GM12878 (cell line): ENCODE measurements around the gene TSPAN11.

ENCODE experiments used
- EZH2 ChIP-seq: IDR thresholded peaks from 2 replicates; pipeline ENCODE4 v1.6.1; 2012; ENCODE audit warnings: low read depth, mild to moderate bottlenecking, control low read depth, inconsistent platforms, low read length, borderline replicate concordance; ENCODE audit not compliant: control insufficient read depth
- MXI1 ChIP-seq: fragments of 150-350 bp; IDR thresholded peaks from 2 replicates; pipeline ENCODE4 v1.6.1; 2011; ENCODE audit warnings: low read depth, mild to moderate bottlenecking, inconsistent platforms, low read length, improper control_type of control experiment
- NFIC ChIP-seq: IDR thresholded peaks from 2 replicates; pipeline ENCODE4 v1.6.1; 2012; ENCODE audit warnings: low read depth, mild to moderate bottlenecking, inconsistent platforms, low read length, moderate library complexity
- NFYB ChIP-seq: IDR thresholded peaks from 2 replicates; pipeline ENCODE4 v1.6.1; 2011; ENCODE audit warnings: low read depth, mild to moderate bottlenecking, low read length, improper control_type of control experiment, moderate library complexity; ENCODE audit not compliant: insufficient read depth
- POLR2A ChIP-seq: IDR thresholded peaks from 2 replicates; pipeline ENCODE4 v1.6.1; 2011; ENCODE audit warnings: low read depth, mild to moderate bottlenecking, low read length
- RB1 ChIP-seq: fragments of 450-650 bp; formaldehyde crosslinking; IDR thresholded peaks from 2 replicates; pipeline ENCODE4 v1.6.1; 2017; ENCODE audit warnings: mild to moderate bottlenecking, borderline replicate concordance
- SIN3A ChIP-seq: IDR thresholded peaks from 2 replicates; pipeline ENCODE4 v1.6.1; 2012; ENCODE audit warnings: low read depth, low read length, improper control_type of control experiment
- TF ChIP-seq, protein P1 (sequence below), 3 experiments: IDR thresholded peaks in 2 of 3; conservative IDR thresholded peaks in 1 of 3; 2 replicates each; pipeline ENCODE4 v1.5.1; 2011; ENCODE audit warnings: low read depth in 3 of 3, low read length in 3 of 3, mild to moderate bottlenecking in 3 of 3, control low read depth in 2 of 3, moderate library complexity in 2 of 3, inconsistent platforms in 1 of 3, mixed read lengths in 1 of 3; ENCODE audit not compliant: control insufficient read depth in 2 of 3, insufficient read depth in 1 of 3; ENCODE audit errors: extremely low read depth in 1 of 3
- TF ChIP-seq, protein P2 (sequence below): IDR thresholded peaks from 2 replicates; pipeline ENCODE4 v1.6.1; 2012; ENCODE audit warnings: low read length, inconsistent platforms
- TF ChIP-seq, protein P3 (sequence below): IDR thresholded peaks from 2 replicates; pipeline ENCODE4 v1.6.1; 2011; ENCODE audit warnings: low read depth, low read length, improper control_type of control experiment, borderline replicate concordance

DNA sequence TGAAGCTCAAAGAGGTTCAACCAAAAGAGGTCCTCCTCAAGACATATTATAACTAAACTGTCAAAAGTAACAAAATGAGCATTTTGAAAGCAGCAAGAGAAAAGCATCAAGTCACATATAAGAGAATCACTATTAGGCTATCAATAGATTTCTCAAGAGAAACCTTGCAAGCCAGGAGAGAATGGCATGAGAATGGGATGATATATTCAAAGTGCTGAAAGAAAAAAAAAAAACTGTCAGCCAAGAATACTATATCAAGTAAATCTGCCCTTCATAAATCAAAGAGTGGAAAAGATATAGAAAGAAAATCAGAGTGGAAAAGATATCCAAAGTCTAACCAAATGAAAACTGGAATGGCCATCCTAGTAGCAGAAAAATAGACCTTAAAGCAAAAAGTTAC lies 39.3 kb upstream of the TSPAN11 start:
- no peak for TF ChIP-seq EZH2
- TF ChIP-seq NFYB = no peak
- TF ChIP-seq, protein P1, sequence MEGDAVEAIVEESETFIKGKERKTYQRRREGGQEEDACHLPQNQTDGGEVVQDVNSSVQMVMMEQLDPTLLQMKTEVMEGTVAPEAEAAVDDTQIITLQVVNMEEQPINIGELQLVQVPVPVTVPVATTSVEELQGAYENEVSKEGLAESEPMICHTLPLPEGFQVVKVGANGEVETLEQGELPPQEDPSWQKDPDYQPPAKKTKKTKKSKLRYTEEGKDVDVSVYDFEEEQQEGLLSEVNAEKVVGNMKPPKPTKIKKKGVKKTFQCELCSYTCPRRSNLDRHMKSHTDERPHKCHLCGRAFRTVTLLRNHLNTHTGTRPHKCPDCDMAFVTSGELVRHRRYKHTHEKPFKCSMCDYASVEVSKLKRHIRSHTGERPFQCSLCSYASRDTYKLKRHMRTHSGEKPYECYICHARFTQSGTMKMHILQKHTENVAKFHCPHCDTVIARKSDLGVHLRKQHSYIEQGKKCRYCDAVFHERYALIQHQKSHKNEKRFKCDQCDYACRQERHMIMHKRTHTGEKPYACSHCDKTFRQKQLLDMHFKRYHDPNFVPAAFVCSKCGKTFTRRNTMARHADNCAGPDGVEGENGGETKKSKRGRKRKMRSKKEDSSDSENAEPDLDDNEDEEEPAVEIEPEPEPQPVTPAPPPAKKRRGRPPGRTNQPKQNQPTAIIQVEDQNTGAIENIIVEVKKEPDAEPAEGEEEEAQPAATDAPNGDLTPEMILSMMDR (IDR thresholded peaks at IDR 0.05 in 2 of 3, conservative IDR thresholded peaks at IDR 0.05 in 1 of 3; ENCODE audit: control insufficient read depth in 2 of 3, extremely low read depth in 1 of 3, insufficient read depth in 1 of 3, low read depth in 3 of 3, low read length in 3 of 3) = no peak
- TF ChIP-seq RB1 = no peak
- TF ChIP-seq, protein P2, sequence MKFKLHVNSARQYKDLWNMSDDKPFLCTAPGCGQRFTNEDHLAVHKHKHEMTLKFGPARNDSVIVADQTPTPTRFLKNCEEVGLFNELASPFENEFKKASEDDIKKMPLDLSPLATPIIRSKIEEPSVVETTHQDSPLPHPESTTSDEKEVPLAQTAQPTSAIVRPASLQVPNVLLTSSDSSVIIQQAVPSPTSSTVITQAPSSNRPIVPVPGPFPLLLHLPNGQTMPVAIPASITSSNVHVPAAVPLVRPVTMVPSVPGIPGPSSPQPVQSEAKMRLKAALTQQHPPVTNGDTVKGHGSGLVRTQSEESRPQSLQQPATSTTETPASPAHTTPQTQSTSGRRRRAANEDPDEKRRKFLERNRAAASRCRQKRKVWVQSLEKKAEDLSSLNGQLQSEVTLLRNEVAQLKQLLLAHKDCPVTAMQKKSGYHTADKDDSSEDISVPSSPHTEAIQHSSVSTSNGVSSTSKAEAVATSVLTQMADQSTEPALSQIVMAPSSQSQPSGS = no peak
- TF ChIP-seq SIN3A = no peak
- no peak for TF ChIP-seq MXI1
- TF ChIP-seq POLR2A = no peak
- no peak for TF ChIP-seq NFIC
- TF ChIP-seq, protein P3, sequence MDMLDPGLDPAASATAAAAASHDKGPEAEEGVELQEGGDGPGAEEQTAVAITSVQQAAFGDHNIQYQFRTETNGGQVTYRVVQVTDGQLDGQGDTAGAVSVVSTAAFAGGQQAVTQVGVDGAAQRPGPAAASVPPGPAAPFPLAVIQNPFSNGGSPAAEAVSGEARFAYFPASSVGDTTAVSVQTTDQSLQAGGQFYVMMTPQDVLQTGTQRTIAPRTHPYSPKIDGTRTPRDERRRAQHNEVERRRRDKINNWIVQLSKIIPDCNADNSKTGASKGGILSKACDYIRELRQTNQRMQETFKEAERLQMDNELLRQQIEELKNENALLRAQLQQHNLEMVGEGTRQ = no peak
